Activated CD4-positive, alpha-beta T cell treated with anti-CD3 and anti-CD28 coated beads for 36 hours (primary cell): ENCODE measurements around the gene NT5DC3. TPM values are rescaled to one million over a fixed set of nuclear protein-coding genes. Genes with fewer than 3 reads are reported as not detected.
"Not testable (repeated sequence)": the region's sequence is repeated elsewhere in the genome, so short reads cannot be mapped to it uniquely, and the experiment has no call there.

Experiments
- ATAC-seq: fragments of 200-7000 bp; cut with Tn5 transposase; one replicate; pipeline ENCODE4 v1.10.0; 2021; ENCODE audit warnings: mild to moderate bottlenecking, moderate library complexity
- CTCF ChIA-PET: fragments of 350-600 bp; sonication (Branson Sonifier 250); formaldehyde crosslinking; loops from one replicate; lab custom pipeline; 2021; ENCODE audit warnings: antibody characterized with exemption; lab: Charles Lee
- POLR2A ChIA-PET: fragments of 350-600 bp; sonication (Branson Sonifier 250); formaldehyde crosslinking; loops from one replicate; lab custom pipeline; 2021; ENCODE audit warnings: antibody characterized with exemption, inconsistent platforms; lab: Charles Lee
- DNase-seq: peaks from one replicate; pipeline ENCODE4 v3.0.0-alpha.2; 2020
- H3K27ac Mint-ChIP-seq: one replicate; pipeline ENCODE4 v1.8.0; 2021; ENCODE audit warnings: mixed read lengths
- H3K27me3 Mint-ChIP-seq: one replicate; pipeline ENCODE4 v1.8.0; 2021; ENCODE audit warnings: mixed read lengths
- H3K36me3 Mint-ChIP-seq: one replicate; pipeline ENCODE4 v1.8.0; 2021; ENCODE audit warnings: low read depth, mixed read lengths
- H3K4me1 Mint-ChIP-seq: one replicate; pipeline ENCODE4 v1.8.0; 2021; ENCODE audit warnings: mixed read lengths
- H3K4me3 Mint-ChIP-seq: one replicate; pipeline ENCODE4 v1.8.0; 2021; ENCODE audit warnings: mild to moderate bottlenecking, moderate library complexity, mixed read lengths
- H3K9me3 Mint-ChIP-seq: one replicate; pipeline ENCODE4 v1.8.0; 2021; ENCODE audit warnings: low read depth, mixed read lengths
- intact Hi-C, 2 experiments: fragments of 100-400 bp; cut with DNase I in 1 of 2; cut with micrococcal nuclease in 1 of 2; formaldehyde crosslinking; loops; one replicate each; pipeline versions ENCODE4 v1.14.2 to v1.15.1; 2022 to 2024; cut with DNase I, micrococcal nuclease
- total RNA-seq, 2 experiments: library from RNA; stranded (reverse); gene quantifications; one replicate each; pipeline ENCODE4 v1.2.3, GENCODE V29; 2021

The NT5DC3 gene
- total RNA-seq, 2 experiments from 2014 or later = 7.3 to 8.9 TPM

DNA sequence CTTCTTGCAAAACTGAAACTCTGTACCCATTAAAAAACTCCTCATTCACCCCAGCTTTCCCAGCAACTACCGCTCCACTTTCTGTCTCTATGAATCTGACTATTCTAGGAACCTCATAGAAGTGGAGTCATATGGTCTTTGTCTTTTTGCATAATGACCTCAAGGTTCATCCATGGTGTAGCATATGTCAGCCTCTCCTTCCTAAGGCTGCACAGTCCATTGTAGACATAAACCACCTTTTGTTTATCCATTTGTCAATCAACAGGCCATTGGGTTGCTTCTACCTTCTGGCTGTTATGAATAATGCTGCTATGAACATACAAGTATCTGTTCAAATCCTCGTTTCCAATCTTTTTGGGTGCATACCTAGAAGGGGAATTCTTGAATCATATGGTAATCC is 21.1 kb downstream of the NT5DC3 start:
- peaks cover 27% of the 10 kb centered on the region for H3K4me1 Mint-ChIP-seq
- CTCF ChIA-PET = interaction anchor here (1.0 to 1.1 kb wide), 2 partner anchors 15 to 141 kb away, joined by 3 read pairs; no protein-coding TSS in a partner anchor
- peaks cover 6% of the 10 kb centered on the region for H3K9me3 Mint-ChIP-seq
- intact Hi-C loops = no loop called here
- POLR2A ChIA-PET = interaction anchor here (0.6 kb wide), 1 partner anchor 138 kb away, joined by 4 read pairs; no protein-coding TSS in a partner anchor
- peaks cover 10% of the 10 kb centered on the region for H3K36me3 Mint-ChIP-seq
- DNase-seq (no peak), ATAC-seq (no peak)
- no peak overlapping the region for H3K4me3 Mint-ChIP-seq
- H3K27ac Mint-ChIP-seq = no peak overlapping the region
- no peaks in the 10 kb centered on the region for H3K27me3 Mint-ChIP-seq

DNA sequence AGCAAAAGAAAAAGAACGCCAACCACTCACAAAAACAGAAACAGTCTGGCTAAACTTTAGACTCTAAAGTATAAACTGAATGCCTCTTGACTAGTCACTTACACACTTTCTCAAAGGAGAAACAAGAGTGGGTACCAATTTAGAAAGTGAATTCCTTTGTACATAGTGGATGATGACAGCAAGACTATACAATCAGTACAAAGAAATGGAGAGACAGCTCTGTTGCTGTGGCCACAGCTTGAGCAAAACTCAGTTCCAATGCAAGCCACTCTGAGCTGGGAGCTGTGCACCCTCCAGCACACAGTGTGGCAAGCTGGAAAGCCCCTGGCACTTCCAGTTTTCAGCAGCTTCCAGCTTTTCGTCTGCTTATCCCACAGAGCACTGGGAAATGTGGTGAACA is 21.7 kb downstream of the NT5DC3 start:
- DNase-seq (no peak), ATAC-seq (no peak)
- no peak overlapping the region for H3K4me3 Mint-ChIP-seq
- POLR2A ChIA-PET = no interaction called here
- peaks cover 25% of the 10 kb centered on the region for H3K4me1 Mint-ChIP-seq
- peaks cover 14% of the 10 kb centered on the region for H3K36me3 Mint-ChIP-seq
- CTCF ChIA-PET = interaction anchor here (1.0 kb wide), 1 partner anchor 15 kb away, joined by 3 read pairs; no protein-coding TSS in a partner anchor
- no peak overlapping the region for H3K27ac Mint-ChIP-seq
- H3K9me3 Mint-ChIP-seq = peaks cover 6% of the 10 kb centered on the region
- H3K27me3 Mint-ChIP-seq = no peaks in the 10 kb centered on the region
- intact Hi-C loops = no loop called here

DNA sequence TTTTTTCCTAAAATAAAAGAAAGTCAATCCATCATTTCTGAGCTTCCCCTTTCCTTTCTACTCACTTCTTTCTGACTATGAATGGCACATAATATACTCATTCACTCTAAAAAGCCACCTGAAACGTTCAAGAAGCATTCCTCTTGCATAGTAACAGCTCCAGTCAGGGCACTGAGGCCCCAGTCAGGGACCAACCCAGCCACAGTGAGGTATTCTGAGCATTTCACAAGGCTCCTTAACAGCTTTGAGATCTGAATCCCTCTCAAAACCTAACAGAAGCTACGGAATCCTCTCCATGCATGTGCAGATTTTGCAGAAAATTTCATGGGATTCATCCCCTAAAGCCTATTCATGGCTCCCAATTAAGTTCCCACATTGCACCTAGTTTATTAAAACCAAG is 23.2 kb downstream of the NT5DC3 start:
- H3K27ac Mint-ChIP-seq = no peak overlapping the region
- peaks cover 25% of the 10 kb centered on the region for H3K4me1 Mint-ChIP-seq
- CTCF ChIA-PET = interaction anchor here (0.6 to 0.8 kb wide), 3 partner anchors 14 to 310 kb away, joined by 3 read pairs; no protein-coding TSS in a partner anchor
- DNase-seq (no peak), ATAC-seq (no peak)
- H3K36me3 Mint-ChIP-seq = peaks cover 23% of the 10 kb centered on the region
- no peaks in the 10 kb centered on the region for H3K27me3 Mint-ChIP-seq
- H3K4me3 Mint-ChIP-seq = no peak overlapping the region
- H3K9me3 Mint-ChIP-seq = peaks cover 6% of the 10 kb centered on the region
- intact Hi-C loops = no loop called here
- POLR2A ChIA-PET = no interaction called here

GRCh38 chr12:103816663-103817062 is 24.4 kb downstream of the NT5DC3 start:
- ChIA-PET CTCF (interaction anchor here (0.6 kb wide), 1 partner anchor 58 kb away, joined by 3 read pairs; no protein-coding TSS in a partner anchor), POLR2A (no interaction called here)
- Mint-ChIP-seq H3K27ac (no peak overlapping the region), H3K4me1 (peaks cover 16% of the 10 kb centered on the region), H3K9me3 (peaks cover 4% of the 10 kb centered on the region), H3K36me3 (peaks cover 23% of the 10 kb centered on the region), H3K27me3 (no peaks in the 10 kb centered on the region), H3K4me3 (no peak overlapping the region)
- ATAC-seq (no peak), DNase-seq (no peak)
- intact Hi-C loops = no loop called here

DNA sequence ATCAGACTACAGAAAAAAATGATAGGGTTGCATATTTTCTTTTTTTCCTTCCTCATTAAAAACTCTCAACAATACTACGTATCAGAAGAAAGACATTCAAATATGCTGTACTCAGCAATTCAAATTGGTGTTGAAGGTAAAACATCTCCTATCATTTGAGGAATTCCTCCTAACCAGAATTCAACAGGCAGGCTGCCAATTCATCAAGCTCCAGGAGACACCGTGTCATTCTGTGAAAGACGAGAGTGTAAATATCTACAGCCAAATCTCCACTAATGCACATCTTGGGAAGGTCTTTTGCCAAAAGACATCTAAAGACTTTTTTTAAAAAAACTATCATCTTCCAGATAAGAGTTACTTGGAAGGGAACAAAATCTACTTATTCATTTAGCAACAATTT is 26.6 kb downstream of the NT5DC3 start:
- no peak overlapping the region for H3K27ac Mint-ChIP-seq
- no peak overlapping the region for H3K4me3 Mint-ChIP-seq
- peaks cover 20% of the 10 kb centered on the region for H3K36me3 Mint-ChIP-seq
- H3K27me3 Mint-ChIP-seq = no peaks in the 10 kb centered on the region
- intact Hi-C loops = no loop called here
- CTCF ChIA-PET = no interaction called here
- POLR2A ChIA-PET = no interaction called here
- DNase-seq (no peak), ATAC-seq (no peak)
- peaks cover 13% of the 10 kb centered on the region for H3K4me1 Mint-ChIP-seq
- no peaks in the 10 kb centered on the region for H3K9me3 Mint-ChIP-seq

DNA sequence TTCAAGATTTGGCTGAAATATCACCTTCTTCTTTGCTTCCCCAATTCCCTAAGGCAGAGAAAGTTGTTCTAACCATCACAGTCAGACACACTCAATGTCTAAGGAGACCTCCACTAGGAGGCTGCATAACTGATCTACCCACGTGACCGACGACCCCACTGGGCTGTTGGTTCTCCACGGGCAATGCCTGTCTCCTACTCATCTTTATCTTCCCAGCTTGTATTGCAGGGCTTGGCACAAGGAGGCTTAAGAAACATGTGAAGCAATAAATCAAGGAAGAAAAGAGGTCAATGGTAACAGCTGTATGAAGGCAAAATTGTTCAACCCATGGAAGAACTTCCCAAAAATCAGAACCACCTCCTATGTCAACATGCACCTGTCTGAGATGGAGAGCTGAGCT is 27.1 kb downstream of the NT5DC3 start:
- ATAC-seq (no peak), DNase-seq (no peak)
- Mint-ChIP-seq H3K9me3 (no peaks in the 10 kb centered on the region), H3K27me3 (no peaks in the 10 kb centered on the region), H3K4me1 (peaks cover 12% of the 10 kb centered on the region), H3K36me3 (peaks cover 23% of the 10 kb centered on the region), H3K4me3 (no peak overlapping the region), H3K27ac (no peak overlapping the region)
- CTCF ChIA-PET = interaction anchor here (0.7 kb wide), 1 partner anchor 104 kb away, joined by 3 read pairs; no protein-coding TSS in a partner anchor
- intact Hi-C loops = no loop called here
- POLR2A ChIA-PET = no interaction called here

DNA sequence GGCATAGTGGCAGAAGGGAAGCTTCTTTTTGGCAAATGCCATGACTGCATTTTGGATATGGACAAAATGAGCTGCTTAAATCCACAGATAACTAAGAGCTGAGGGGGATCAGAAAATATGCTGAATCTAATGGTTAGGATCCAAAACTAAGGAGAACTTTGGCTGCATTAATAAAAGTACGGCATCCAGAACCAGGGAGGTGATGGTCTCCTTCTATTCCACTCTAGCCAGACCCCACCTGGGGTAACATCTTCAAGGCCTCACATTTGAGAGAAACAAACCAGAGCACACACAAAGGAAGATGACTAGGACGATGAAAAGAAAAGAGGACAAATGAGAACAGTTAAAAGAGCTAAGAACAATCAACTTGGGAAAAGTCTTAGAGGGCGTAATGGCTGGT is 27.6 kb downstream of the NT5DC3 start:
- peaks cover 23% of the 10 kb centered on the region for H3K36me3 Mint-ChIP-seq
- intact Hi-C loops = no loop called here
- H3K4me1 Mint-ChIP-seq = peaks cover 10% of the 10 kb centered on the region
- CTCF ChIA-PET = interaction anchor here (0.7 kb wide), 1 partner anchor 104 kb away, joined by 3 read pairs; no protein-coding TSS in a partner anchor
- no peak overlapping the region for H3K27ac Mint-ChIP-seq
- H3K4me3 Mint-ChIP-seq = no peak overlapping the region
- DNase-seq = no peak
- no peaks in the 10 kb centered on the region for H3K27me3 Mint-ChIP-seq
- POLR2A ChIA-PET = no interaction called here
- ATAC-seq = no peak
- H3K9me3 Mint-ChIP-seq = no peaks in the 10 kb centered on the region

- POLR2A ChIA-PET = no interaction called here
- H3K4me3 Mint-ChIP-seq = no peak overlapping the region
- H3K27me3 Mint-ChIP-seq = no peaks in the 10 kb centered on the region
Measured at GRCh38 chr12:103812789-103813188, 28.2 kb downstream of the NT5DC3 start.

DNA sequence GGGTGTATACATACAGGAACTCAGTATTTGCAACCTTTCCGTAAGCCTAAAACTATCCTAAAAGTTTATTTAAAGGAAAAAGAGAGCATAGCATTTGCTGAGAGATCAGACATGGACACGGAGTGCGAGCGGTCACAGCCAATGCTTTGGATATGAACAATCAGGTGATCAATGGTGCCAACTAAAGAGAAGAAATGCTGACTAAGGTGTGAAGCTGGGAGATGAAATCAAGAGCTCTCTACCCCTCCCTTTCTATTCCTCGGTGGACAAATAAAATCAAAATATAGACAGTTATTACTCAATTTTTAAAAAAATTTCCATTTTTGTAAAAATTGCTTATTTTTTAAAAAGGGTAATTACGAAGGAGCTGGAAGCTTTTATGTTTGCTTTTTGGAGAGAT is 29.2 kb downstream of the NT5DC3 start:
- no peak overlapping the region for H3K4me3 Mint-ChIP-seq
- H3K4me1 Mint-ChIP-seq = peaks cover under 1% of the 10 kb centered on the region
- H3K27me3 Mint-ChIP-seq = no peaks in the 10 kb centered on the region
- ChIA-PET POLR2A (no interaction called here), CTCF (no interaction called here)
- peaks cover 23% of the 10 kb centered on the region for H3K36me3 Mint-ChIP-seq
- H3K27ac Mint-ChIP-seq = no peak overlapping the region
- H3K9me3 Mint-ChIP-seq = no peaks in the 10 kb centered on the region
- no peak for ATAC-seq
- DNase-seq = no peak
- intact Hi-C loops = no loop called here

More at GRCh38 chr12:103812789-103813188, 28.2 kb downstream of the NT5DC3 start:
- Mint-ChIP-seq H3K9me3 (no peaks in the 10 kb centered on the region), H3K27ac (no peak overlapping the region), H3K4me1 (peaks cover 9% of the 10 kb centered on the region), H3K36me3 (peaks cover 23% of the 10 kb centered on the region)
- CTCF ChIA-PET = no interaction called here
- no peak for ATAC-seq
- intact Hi-C loops = no loop called here
- DNase-seq = no peak

DNA sequence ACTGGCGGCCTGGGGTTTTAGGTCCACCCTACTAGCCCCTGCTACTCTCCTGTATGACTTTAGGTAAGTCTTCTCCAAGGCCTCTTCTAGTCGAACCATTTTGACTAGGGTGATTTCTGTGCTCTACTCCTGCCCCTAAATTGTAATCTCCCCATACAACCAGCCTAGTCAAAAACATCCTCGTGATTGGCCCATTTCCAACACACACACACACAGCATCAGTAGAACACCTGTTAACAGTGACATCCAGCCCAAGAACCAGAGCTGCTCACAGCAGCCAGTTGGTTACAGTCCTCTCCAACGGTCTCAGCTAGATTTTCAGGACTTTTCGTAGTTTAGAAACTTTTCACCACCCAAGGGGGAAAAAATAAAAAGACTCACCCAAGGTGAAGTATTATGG is 30.9 kb downstream of the NT5DC3 start:
- intact Hi-C loops = no loop called here
- Mint-ChIP-seq H3K36me3 (peaks cover 28% of the 10 kb centered on the region), H3K4me1 (no peaks in the 10 kb centered on the region), H3K27ac (no peak overlapping the region), H3K27me3 (no peaks in the 10 kb centered on the region), H3K4me3 (no peak overlapping the region), H3K9me3 (no peaks in the 10 kb centered on the region)
- DNase-seq (no peak), ATAC-seq (no peak)
- ChIA-PET CTCF (no interaction called here), POLR2A (no interaction called here)

DNA sequence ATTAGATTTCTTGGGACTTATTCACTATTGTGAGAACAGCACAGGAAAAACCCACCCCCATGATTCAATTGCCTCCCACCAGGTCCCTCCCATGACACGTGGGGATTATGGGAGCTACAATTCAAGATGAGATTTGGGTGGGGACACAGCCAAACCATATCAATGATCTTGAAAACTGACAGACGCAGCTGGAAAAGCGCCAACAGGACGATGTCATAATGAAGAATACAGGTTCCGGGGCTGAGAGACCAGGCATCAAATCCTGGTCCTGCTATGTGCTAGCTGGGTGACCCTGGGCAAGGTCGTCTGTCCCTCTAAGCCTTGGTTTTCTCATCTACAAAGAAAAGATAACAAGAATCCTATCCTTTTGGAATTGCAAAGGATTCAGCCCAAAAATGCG is 31.4 kb downstream of the NT5DC3 start:
- CTCF ChIA-PET, ATAC-seq, intact Hi-C loops, POLR2A ChIA-PET, H3K27ac Mint-ChIP-seq, H3K9me3 Mint-ChIP-seq, DNase-seq, H3K4me1 Mint-ChIP-seq, H3K4me3 Mint-ChIP-seq, H3K27me3 Mint-ChIP-seq: not testable (repeated sequence)
- peaks cover 27% of the 10 kb centered on the region for H3K36me3 Mint-ChIP-seq

DNA sequence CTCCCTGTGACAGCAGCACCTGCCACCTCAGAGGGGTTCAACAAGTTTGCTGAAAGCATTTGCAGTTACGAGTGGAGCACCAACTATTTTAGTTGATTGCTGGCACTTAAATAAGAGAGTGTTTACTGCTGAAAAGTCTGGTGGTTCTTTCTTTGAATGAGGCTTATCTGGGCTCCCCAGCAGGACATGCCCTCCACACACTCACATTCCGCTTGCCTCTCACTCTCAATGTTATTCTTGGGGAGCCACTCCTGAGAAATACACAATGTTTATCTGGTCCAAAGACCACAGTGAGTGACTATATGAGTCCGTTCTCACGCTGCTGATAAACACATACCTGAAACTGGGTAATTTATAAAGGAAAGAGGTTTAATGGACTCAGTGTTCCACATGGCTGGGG is 31.9 kb downstream of the NT5DC3 start:
- Mint-ChIP-seq H3K27me3 (no peaks in the 10 kb centered on the region), H3K36me3 (peaks cover 26% of the 10 kb centered on the region), H3K9me3 (no peaks in the 10 kb centered on the region), H3K4me3 (no peak overlapping the region), H3K4me1 (no peaks in the 10 kb centered on the region), H3K27ac (no peak overlapping the region)
- POLR2A ChIA-PET = no interaction called here
- CTCF ChIA-PET = no interaction called here
- intact Hi-C loops = no loop called here
- no peak for DNase-seq
- no peak for ATAC-seq
